GM12892 (cell line): ENCODE measurements around the gene SLC5A12.

Experiments used
- DNase-seq: peaks from one replicate; pipeline ENCODE4 v3.0.0; 2011; ENCODE audit not compliant: insufficient read length
- FAIRE-seq: peaks from 2 replicates; lab custom pipeline; 2011; peaks lifted over from hg19 to GRCh38; lab: Jason Lieb, UNC
- POLR2A ChIP-seq: IDR thresholded peaks from 2 replicates; pipeline ENCODE4 v1.6.1; 2011; ENCODE audit warnings: low read depth, low read length, control low read depth
- POLR2AphosphoS5 ChIP-seq: IDR thresholded peaks from 2 replicates; pipeline ENCODE4 v1.6.1; 2011; ENCODE audit warnings: low read depth, low read length, control low read depth
- TAF1 ChIP-seq: IDR thresholded peaks from 2 replicates; pipeline ENCODE4 v1.6.1; 2011; ENCODE audit warnings: low read depth, mild to moderate bottlenecking, control low read depth, low read length, borderline replicate concordance

The SLC5A12 gene

GRCh38 chr11:26632691-26633159 is 89.1 kb downstream of the SLC5A12 start:
- DNase-seq: no peak

GRCh38 chr11:26626346-26626745 is 95.5 kb downstream of the SLC5A12 start:
- FAIRE-seq (no peak), DNase-seq (no peak)
- no peak for TF ChIP-seq POLR2A
- TF ChIP-seq POLR2AphosphoS5: no peak
- TF ChIP-seq TAF1: no peak

More at GRCh38 chr11:26632691-26633159, 89.1 kb downstream of the SLC5A12 start:
- FAIRE-seq: peak; percentile 88
- TF ChIP-seq TAF1: no peak

DNA sequence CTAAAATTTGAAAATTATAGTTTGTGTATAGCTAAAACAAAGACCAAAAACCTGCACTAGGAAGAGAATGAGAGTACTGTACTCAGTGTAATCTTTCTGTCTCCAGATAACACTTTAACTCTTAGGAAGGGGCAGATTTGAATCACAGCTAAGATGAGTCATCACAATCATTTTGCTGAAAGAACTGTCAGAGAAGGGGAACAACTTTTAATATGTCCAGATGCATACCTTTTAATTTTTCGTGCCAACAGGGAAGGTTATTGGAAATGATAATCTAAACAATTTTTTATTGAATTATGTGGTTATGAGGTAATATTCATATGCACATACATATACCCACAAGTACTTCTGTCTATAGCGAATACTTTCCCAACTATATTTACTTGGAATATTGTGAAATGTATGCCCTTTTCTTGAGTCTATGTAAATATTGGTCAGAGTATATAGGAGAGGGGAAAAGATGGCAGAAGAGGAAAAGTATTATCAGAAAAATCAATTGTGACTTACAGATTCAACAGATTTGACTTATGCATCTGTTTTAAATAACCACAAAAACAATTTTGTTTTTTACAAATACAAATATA is 98.7 kb downstream of the SLC5A12 start:
- TF ChIP-seq POLR2AphosphoS5: no peak
- no peak for TF ChIP-seq POLR2A
- TF ChIP-seq TAF1: no peak
- DNase-seq (no peak), FAIRE-seq (peak; percentile 50)

GRCh38 chr11:26622181-26622580 is 99.7 kb downstream of the SLC5A12 start:
- DNase-seq: no peak
- TF ChIP-seq TAF1 (no peak), POLR2AphosphoS5 (no peak), POLR2A (no peak)
- peak; percentile 46 for FAIRE-seq

DNA sequence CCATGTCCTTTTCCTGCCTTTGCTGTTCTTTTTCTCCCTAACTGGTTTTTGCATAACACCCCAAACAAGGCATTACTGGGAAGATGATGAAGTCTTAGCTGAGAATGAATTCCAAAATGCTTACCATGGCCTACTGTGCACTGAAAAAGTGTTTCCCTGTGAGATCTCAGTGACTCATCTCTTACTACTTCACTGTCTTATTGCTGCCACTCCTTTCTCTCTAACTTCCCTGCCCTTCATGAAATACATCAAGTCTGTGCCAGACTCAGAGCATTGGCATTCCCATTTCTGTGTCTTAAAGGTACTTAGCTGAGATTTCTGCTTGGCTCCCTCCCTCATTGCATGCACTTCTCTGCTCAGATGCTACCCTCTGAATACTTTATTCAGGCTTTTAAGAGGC is 100.7 kb downstream of the SLC5A12 start:
- DNase-seq: no peak
- FAIRE-seq: peak; percentile 14
- TF ChIP-seq POLR2A (no peak), TAF1 (no peak), POLR2AphosphoS5 (no peak)

DNA sequence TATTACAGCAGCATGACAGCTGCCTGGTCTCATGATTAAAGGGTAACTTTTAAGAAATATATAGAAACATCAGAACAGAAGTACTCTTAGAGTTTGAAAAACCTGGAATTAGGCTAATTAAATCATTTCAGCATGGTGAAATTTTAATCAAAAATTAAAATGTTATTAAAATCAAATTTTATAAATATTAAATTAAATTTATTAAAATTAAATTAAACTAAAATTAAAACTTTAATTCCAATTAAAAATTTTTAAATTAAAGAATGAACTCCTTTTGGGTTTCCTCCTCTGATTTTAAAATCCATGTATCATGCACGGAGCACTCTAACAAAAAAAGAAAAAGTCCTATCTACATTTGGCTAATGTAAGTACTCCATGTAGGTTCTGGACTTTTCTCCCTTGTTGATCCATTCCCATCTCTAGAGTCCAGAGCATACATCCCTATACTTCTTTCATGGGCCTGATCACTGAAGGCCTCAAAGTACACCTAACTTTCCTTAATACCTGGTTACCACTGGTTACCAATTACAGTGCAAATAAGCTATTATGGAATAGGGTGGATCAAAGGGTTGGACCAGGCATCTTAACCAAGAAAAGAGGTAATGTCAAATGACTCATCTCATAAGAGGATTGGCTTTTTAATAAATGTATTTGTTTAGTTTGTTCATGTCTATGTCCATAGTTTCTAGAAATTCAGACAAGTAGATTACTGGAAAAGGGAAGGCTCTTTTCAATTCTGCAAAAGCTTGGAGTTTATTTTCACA is 101.4 kb downstream of the SLC5A12 start:
- TF ChIP-seq POLR2A: no peak
- no peak for TF ChIP-seq POLR2AphosphoS5
- no peak for TF ChIP-seq TAF1
- no peak for DNase-seq
- FAIRE-seq: peak; percentile 24

DNA sequence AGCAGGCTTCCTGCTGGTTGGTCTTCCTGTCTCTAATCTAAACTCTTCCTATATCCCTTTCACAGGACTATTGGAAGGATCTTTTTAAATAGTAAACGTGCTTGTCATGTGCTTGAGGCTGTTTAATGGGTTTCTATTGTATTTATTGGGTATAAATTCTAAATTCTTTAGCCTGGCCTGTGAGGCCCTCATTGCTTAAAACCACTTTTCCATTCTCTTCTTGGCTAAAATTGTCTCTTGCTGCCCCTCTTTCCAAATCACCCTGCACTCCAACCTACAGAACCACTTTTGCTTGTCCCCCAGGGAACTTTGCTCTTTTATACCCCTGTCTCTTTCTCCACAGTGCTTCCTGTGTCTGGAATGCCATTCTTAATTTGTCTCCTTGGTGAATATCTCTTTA is 103.4 kb downstream of the SLC5A12 start:
- TF ChIP-seq TAF1 (no peak), POLR2AphosphoS5 (no peak), POLR2A (no peak)
- DNase-seq: no peak
- peak; percentile 30 for FAIRE-seq
